ENCODE results near the gene AQP12B. TPM values are rescaled to one million over a fixed set of nuclear protein-coding genes. Genes with fewer than 3 reads are reported as not detected.

Gene AQP12B
- total RNA-seq, 1 experiment from 2014 or later = not detected

GRCh38 chr2:240637116-240637900 is 45.4 kb downstream of the AQP12B start:
- no peak for DNase-seq (ENCODE audit: unreplicated experiment)
- intact Hi-C loops (cut with micrococcal nuclease) = no loop called here
- Mint-ChIP-seq H3K27ac (ENCODE audit: low read depth, unreplicated experiment) (no peak overlapping the region), H3K4me3 (ENCODE audit: unreplicated experiment) (no peak overlapping the region), H3K36me3 (ENCODE audit: insufficient read depth, unreplicated experiment) (no peaks in the 10 kb centered on the region), H3K4me1 (ENCODE audit: insufficient read depth, unreplicated experiment) (no peaks in the 10 kb centered on the region), H3K9me3 (ENCODE audit: unreplicated experiment) (peaks cover 14% of the 10 kb centered on the region), H3K27me3 (ENCODE audit: insufficient read depth, unreplicated experiment) (peaks cover 11% of the 10 kb centered on the region)
- no TSS peak for BruUV-seq (replicated peaks)
- POLR2A ChIA-PET = no interaction called here
- CTCF ChIA-PET = interaction anchor here (0.6 kb wide), 1 partner anchor 23 kb away, joined by 3 read pairs; no protein-coding TSS in a partner anchor
- TF ChIP-seq CTCF (IDR thresholded peaks at IDR 0.05; ENCODE audit: unreplicated experiment) = no peak

- ChIA-PET POLR2A (no interaction called here), CTCF (interaction anchor here (0.6 kb wide), 1 partner anchor 24 kb away, joined by 3 read pairs; no protein-coding TSS in a partner anchor)
- no peak for TF ChIP-seq CTCF (IDR thresholded peaks at IDR 0.05; ENCODE audit: unreplicated experiment)
- no TSS peak for BruUV-seq (replicated peaks)
- Mint-ChIP-seq H3K27me3 (ENCODE audit: insufficient read depth, unreplicated experiment) (peaks cover 11% of the 10 kb centered on the region), H3K36me3 (ENCODE audit: insufficient read depth, unreplicated experiment) (no peaks in the 10 kb centered on the region), H3K9me3 (ENCODE audit: unreplicated experiment) (peaks cover 14% of the 10 kb centered on the region), H3K4me1 (ENCODE audit: insufficient read depth, unreplicated experiment) (no peaks in the 10 kb centered on the region), H3K27ac (ENCODE audit: low read depth, unreplicated experiment) (no peak overlapping the region), H3K4me3 (ENCODE audit: unreplicated experiment) (no peak overlapping the region)
- intact Hi-C loops (cut with micrococcal nuclease) = no loop called here
- no peak for DNase-seq (ENCODE audit: unreplicated experiment)
These were observed 46.0 kb downstream of the AQP12B start for GRCh38 chr2:240636563-240637115.

- ChIA-PET POLR2A (no interaction called here), CTCF (no interaction called here)
- BruUV-seq (replicated peaks) = no TSS peak
- H3K4me1 Mint-ChIP-seq (ENCODE audit: insufficient read depth, unreplicated experiment) = no peaks in the 10 kb centered on the region
- H3K36me3 Mint-ChIP-seq (ENCODE audit: insufficient read depth, unreplicated experiment) = no peaks in the 10 kb centered on the region
- no peak for TF ChIP-seq CTCF (IDR thresholded peaks at IDR 0.05; ENCODE audit: unreplicated experiment)
- H3K27ac Mint-ChIP-seq (ENCODE audit: low read depth, unreplicated experiment) = no peak overlapping the region
- no peak overlapping the region for H3K4me3 Mint-ChIP-seq (ENCODE audit: unreplicated experiment)
- peaks cover 11% of the 10 kb centered on the region for H3K27me3 Mint-ChIP-seq (ENCODE audit: insufficient read depth, unreplicated experiment)
- H3K9me3 Mint-ChIP-seq (ENCODE audit: unreplicated experiment) = peaks cover 14% of the 10 kb centered on the region
- DNase-seq (ENCODE audit: unreplicated experiment) = no peak
- intact Hi-C loops (cut with micrococcal nuclease) = no loop called here
These were observed 46.6 kb downstream of the AQP12B start for GRCh38 chr2:240635998-240636547.

GRCh38 chr2:240635121-240635997 is 47.3 kb downstream of the AQP12B start:
- Mint-ChIP-seq H3K36me3 (ENCODE audit: insufficient read depth, unreplicated experiment) (no peaks in the 10 kb centered on the region), H3K9me3 (ENCODE audit: unreplicated experiment) (peaks cover 14% of the 10 kb centered on the region), H3K27me3 (ENCODE audit: insufficient read depth, unreplicated experiment) (peaks cover 11% of the 10 kb centered on the region), H3K4me3 (ENCODE audit: unreplicated experiment) (no peak overlapping the region), H3K4me1 (ENCODE audit: insufficient read depth, unreplicated experiment) (no peaks in the 10 kb centered on the region), H3K27ac (ENCODE audit: low read depth, unreplicated experiment) (no peak overlapping the region)
- ChIA-PET POLR2A (no interaction called here), CTCF (no interaction called here)
- BruUV-seq (replicated peaks) = no TSS peak
- DNase-seq (ENCODE audit: unreplicated experiment) = no peak
- intact Hi-C loops (cut with micrococcal nuclease) = no loop called here
- TF ChIP-seq CTCF (IDR thresholded peaks at IDR 0.05; ENCODE audit: unreplicated experiment) = no peak

All from MCF 10A (cell line).